ENCODE data around the gene NAXD. TPM values are rescaled to one million over a fixed set of nuclear protein-coding genes. Genes with fewer than 3 reads are reported as not detected.

Gene NAXD
- total and polyA plus RNA-seq, 7 experiments from 2014 or later = 17.2 to 35.4 (median 25.9) TPM

DNA sequence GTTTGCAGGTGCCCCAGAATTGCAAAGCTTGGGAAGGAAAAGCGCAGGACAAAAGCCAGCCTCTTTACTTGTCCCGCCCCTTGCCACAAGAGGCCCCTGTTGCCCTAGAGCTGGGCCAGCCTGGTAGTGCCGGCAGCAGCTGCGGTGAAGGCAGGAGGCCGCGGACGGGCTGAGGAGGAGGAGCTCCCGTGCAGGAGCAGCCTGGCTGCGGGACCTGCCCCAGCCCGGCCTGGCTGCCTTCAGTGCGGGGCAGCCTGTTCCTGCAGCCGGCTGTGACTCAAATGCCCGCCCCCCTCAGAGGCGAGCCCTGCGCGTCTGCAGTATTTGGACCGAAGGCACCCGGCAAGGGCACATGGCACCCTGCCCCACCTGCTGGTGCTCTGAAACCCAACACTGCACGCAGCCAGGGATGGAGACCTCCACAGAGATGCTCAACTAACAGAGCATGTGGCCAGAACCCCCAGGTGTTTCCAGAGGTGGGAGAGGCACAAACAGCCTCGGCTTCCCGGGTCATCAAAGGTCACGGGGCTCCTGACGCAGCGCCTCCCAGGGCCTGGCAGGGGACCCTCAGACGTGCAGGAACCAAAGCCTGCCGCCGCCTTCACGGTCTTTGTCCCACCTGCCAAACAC, 29.7 kb downstream of the NAXD start:
- peak in 8 of 9 donors; percentile 34 to 66 (median 48) for DNase-seq
- CTCF ChIA-PET = interaction anchor here (1.4 to 2.4 kb wide), 2 partner anchors 60 to 173 kb away, joined by 3 to 8 read pairs; no protein-coding TSS in a partner anchor
- peaks cover 0 to 35% (median 6%) of the 10 kb centered on the region in 5 donors for H3K36me3 Mint-ChIP-seq
- ATAC-seq = peak; percentile 95
- Histone ChIP-seq H3K4me1 (ENCODE audit: control insufficient read depth in 2 of 2, insufficient read depth in 2 of 2, low read length in 2 of 2) (no peaks in the 10 kb centered on the region), H3K9me3 (ENCODE audit: control insufficient read depth in 2 of 3, low read length in 3 of 3) (no peaks in the 10 kb centered on the region), H3K27ac (ENCODE audit: low read depth, low read length) (no peak overlapping the region), H3K27me3 (ENCODE audit: control insufficient read depth in 2 of 2, insufficient read depth in 2 of 2, low read length in 2 of 2) (no peaks in the 10 kb centered on the region), H3K36me3 (ENCODE audit: control insufficient read depth in 2 of 3, insufficient read depth in 3 of 3, low read length in 3 of 3) (peaks cover 10 to 82% (median 11%) of the 10 kb centered on the region in 3 experiments), H3K4me3 (ENCODE audit: low read length) (no peak overlapping the region)
- H3K9me3 Mint-ChIP-seq = no peaks in the 10 kb centered on the region
- peaks cover 0 to 6% (median 0%) of the 10 kb centered on the region in 7 donors for H3K4me1 Mint-ChIP-seq
- H3K4me3 Mint-ChIP-seq = no peak overlapping the region
- POLR2A ChIA-PET = interaction anchor here (0.8 to 1.2 kb wide), 3 partner anchors 68 to 171 kb away, joined by 3 to 4 read pairs (median 3); no protein-coding TSS in a partner anchor
- intact Hi-C loops (cut with micrococcal nuclease) = loop anchor here (1.0 to 2.0 kb wide), 2 partner anchors 70 to 174 kb away; no protein-coding TSS in a partner anchor
- peak overlapping the region in 4 of 9 donors; percentile 25 to 65 (median 32) for H3K27ac Mint-ChIP-seq
- H3K27me3 Mint-ChIP-seq = no peaks in the 10 kb centered on the region

DNA sequence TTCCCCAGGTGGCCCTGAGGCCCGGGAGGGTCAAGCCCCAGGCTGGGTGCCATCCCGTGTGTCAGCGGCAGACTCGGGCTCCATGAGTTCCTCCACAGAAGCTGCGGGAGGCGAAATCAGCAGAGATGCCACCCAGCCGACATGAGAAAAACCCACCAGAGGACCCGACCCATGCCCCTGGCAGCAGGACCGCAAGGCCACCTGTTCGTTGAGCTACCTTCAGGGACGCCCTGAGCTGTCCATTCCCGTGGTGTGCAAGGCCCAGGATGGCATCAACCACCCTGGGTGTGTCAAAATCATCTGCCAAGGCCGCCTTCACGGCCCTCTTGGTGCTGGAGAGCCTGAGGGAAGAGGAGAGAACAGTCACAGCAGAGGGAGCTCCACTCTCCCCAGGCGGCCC, 30.4 kb downstream of the NAXD start:
- Mint-ChIP-seq H3K36me3 (peaks cover 0 to 29% (median 6%) of the 10 kb centered on the region in 5 donors), H3K27me3 (no peaks in the 10 kb centered on the region), H3K4me3 (no peak overlapping the region), H3K27ac (peak overlapping the region in 1 of 9 donors; percentile 65), H3K4me1 (peaks cover 0 to 6% (median 0%) of the 10 kb centered on the region in 7 donors), H3K9me3 (no peaks in the 10 kb centered on the region)
- no peaks in the 10 kb centered on the region for H3K27me3 ChIP-seq (ENCODE audit: control insufficient read depth in 2 of 2, insufficient read depth in 2 of 2, low read length in 2 of 2)
- ChIA-PET CTCF (interaction anchor here (2.4 kb wide), 1 partner anchor 173 kb away, joined by 8 read pairs; no protein-coding TSS in a partner anchor), POLR2A (interaction anchor here (1.0 to 1.2 kb wide), 2 partner anchors 69 to 170 kb away, joined by 3 to 4 read pairs; no protein-coding TSS in a partner anchor)
- ATAC-seq (no peak), DNase-seq (no peak)
- intact Hi-C loops (cut with micrococcal nuclease) = loop anchor here (1.0 to 2.0 kb wide), 2 partner anchors 69 to 174 kb away; no protein-coding TSS in a partner anchor
- H3K36me3 ChIP-seq (ENCODE audit: control insufficient read depth in 2 of 3, insufficient read depth in 3 of 3, low read length in 3 of 3) = peaks cover 10 to 82% (median 12%) of the 10 kb centered on the region in 3 experiments
- no peaks in the 10 kb centered on the region for H3K4me1 ChIP-seq (ENCODE audit: control insufficient read depth in 2 of 2, insufficient read depth in 2 of 2, low read length in 2 of 2)
- H3K27ac ChIP-seq (ENCODE audit: low read depth, low read length) = no peak overlapping the region
- H3K9me3 ChIP-seq (ENCODE audit: control insufficient read depth in 2 of 3, low read length in 3 of 3) = no peaks in the 10 kb centered on the region
- H3K4me3 ChIP-seq (ENCODE audit: low read length) = no peak overlapping the region

DNA sequence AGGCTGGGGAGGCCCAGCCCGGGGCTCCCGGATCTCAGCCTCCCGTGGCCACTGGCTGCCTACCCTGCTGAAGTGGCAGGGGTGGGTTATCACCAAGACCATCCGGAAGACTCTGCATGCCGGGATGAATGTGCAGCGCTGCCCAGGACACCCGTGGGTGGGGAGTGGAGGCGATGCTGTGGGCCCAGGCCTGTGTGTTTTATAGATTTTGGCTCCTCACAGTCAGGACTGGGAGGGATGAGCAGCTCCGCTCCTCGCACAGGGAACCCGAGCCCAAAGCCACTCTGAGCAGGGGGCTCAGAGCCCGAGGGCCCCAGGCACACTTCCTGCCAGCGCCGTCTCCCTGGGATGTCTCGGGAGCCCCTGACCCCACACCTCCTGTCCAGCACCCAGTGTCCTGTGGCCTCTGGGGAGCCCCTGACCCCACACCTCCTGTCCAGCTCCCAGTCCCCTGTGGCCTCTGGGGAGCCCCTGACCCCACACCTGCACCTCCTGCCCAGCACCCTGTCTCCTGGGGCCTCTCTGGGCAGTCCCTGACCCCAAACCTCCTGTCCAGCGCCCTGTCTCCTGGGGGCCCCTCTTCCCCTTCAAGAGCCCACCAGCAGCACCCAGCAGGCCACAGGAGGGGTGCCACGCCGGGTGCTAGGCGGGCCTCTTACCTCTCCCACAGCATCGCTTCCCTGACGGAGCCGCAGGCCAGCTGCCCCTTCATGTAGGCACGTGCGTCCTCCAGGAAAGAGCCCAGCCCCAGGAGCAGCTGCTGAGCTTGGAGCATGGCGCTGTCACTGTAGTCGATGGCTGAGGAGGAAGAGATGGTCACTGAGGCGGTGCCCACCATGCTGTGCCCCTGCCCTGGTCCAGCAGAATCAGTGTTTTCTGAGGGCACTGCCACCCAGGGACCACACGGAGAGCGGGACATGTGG, 31.4 kb downstream of the NAXD start:
- no peak for ATAC-seq
- H3K4me1 Mint-ChIP-seq = peaks cover 0 to 8% (median 0%) of the 10 kb centered on the region in 7 donors
- ChIA-PET POLR2A (interaction anchor here (0.8 to 1.2 kb wide), 2 partner anchors 68 to 175 kb away, joined by 4 read pairs; no protein-coding TSS in a partner anchor), CTCF (interaction anchor here (0.6 to 2.4 kb wide), 2 partner anchors 50 to 172 kb away, joined by 3 to 8 read pairs; no protein-coding TSS in a partner anchor)
- H3K9me3 ChIP-seq (ENCODE audit: control insufficient read depth in 2 of 3, low read length in 3 of 3) = no peaks in the 10 kb centered on the region
- DNase-seq = no peak
- H3K36me3 Mint-ChIP-seq = peaks cover 0 to 32% (median 5%) of the 10 kb centered on the region in 5 donors
- no peaks in the 10 kb centered on the region for H3K4me1 ChIP-seq (ENCODE audit: control insufficient read depth in 2 of 2, insufficient read depth in 2 of 2, low read length in 2 of 2)
- no peaks in the 10 kb centered on the region for H3K27me3 ChIP-seq (ENCODE audit: control insufficient read depth in 2 of 2, insufficient read depth in 2 of 2, low read length in 2 of 2)
- H3K4me3 Mint-ChIP-seq = no peak overlapping the region
- no peaks in the 10 kb centered on the region for H3K27me3 Mint-ChIP-seq
- H3K27ac ChIP-seq (ENCODE audit: low read depth, low read length) = no peak overlapping the region
- no peak overlapping the region for H3K27ac Mint-ChIP-seq
- no peaks in the 10 kb centered on the region for H3K9me3 Mint-ChIP-seq
- H3K36me3 ChIP-seq (ENCODE audit: control insufficient read depth in 2 of 3, insufficient read depth in 3 of 3, low read length in 3 of 3) = peaks cover 5 to 82% (median 10%) of the 10 kb centered on the region in 3 experiments
- intact Hi-C loops (cut with micrococcal nuclease) = no loop called here
- H3K4me3 ChIP-seq (ENCODE audit: low read length) = no peak overlapping the region

DNA sequence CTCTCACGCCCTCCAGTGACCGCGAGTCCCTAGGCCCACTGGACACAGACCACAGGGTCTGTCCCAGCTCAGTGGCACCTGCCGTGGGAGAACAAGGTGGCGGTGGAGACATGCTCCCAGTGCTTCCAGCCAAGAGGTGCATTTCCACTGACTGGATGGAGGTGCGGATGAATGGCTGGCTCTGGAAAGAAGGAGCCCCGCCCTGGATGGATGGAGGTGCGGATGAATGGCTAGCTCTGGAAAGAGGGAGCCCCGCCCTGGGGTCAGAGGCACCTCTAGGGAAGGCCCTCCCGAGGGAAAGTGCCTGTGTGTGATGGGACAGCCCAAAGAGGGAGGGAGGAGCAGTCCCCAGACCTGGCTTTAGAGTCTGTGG, 32.0 kb downstream of the NAXD start:
- H3K36me3 ChIP-seq (ENCODE audit: control insufficient read depth in 2 of 3, insufficient read depth in 3 of 3, low read length in 3 of 3) = peaks cover 5 to 84% (median 10%) of the 10 kb centered on the region in 3 experiments
- H3K4me3 ChIP-seq (ENCODE audit: low read length) = no peak overlapping the region
- DNase-seq (no peak), ATAC-seq (no peak)
- peaks cover 0 to 10% (median 0%) of the 10 kb centered on the region in 7 donors for H3K4me1 Mint-ChIP-seq
- H3K9me3 Mint-ChIP-seq = no peaks in the 10 kb centered on the region
- no peak overlapping the region for H3K4me3 Mint-ChIP-seq
- H3K27me3 Mint-ChIP-seq = no peaks in the 10 kb centered on the region
- POLR2A ChIA-PET = no interaction called here
- no peaks in the 10 kb centered on the region for H3K27me3 ChIP-seq (ENCODE audit: control insufficient read depth in 2 of 2, insufficient read depth in 2 of 2, low read length in 2 of 2)
- H3K9me3 ChIP-seq (ENCODE audit: control insufficient read depth in 2 of 3, low read length in 3 of 3) = no peaks in the 10 kb centered on the region
- H3K27ac Mint-ChIP-seq = peak overlapping the region in 1 of 9 donors; percentile 25
- no peaks in the 10 kb centered on the region for H3K4me1 ChIP-seq (ENCODE audit: control insufficient read depth in 2 of 2, insufficient read depth in 2 of 2, low read length in 2 of 2)
- H3K36me3 Mint-ChIP-seq = peaks cover 0 to 32% (median 5%) of the 10 kb centered on the region in 5 donors
- no peak overlapping the region for H3K27ac ChIP-seq (ENCODE audit: low read depth, low read length)
- CTCF ChIA-PET = interaction anchor here (0.6 kb wide), 1 partner anchor 51 kb away, joined by 3 read pairs; no protein-coding TSS in a partner anchor
- intact Hi-C loops (cut with micrococcal nuclease) = no loop called here

DNA sequence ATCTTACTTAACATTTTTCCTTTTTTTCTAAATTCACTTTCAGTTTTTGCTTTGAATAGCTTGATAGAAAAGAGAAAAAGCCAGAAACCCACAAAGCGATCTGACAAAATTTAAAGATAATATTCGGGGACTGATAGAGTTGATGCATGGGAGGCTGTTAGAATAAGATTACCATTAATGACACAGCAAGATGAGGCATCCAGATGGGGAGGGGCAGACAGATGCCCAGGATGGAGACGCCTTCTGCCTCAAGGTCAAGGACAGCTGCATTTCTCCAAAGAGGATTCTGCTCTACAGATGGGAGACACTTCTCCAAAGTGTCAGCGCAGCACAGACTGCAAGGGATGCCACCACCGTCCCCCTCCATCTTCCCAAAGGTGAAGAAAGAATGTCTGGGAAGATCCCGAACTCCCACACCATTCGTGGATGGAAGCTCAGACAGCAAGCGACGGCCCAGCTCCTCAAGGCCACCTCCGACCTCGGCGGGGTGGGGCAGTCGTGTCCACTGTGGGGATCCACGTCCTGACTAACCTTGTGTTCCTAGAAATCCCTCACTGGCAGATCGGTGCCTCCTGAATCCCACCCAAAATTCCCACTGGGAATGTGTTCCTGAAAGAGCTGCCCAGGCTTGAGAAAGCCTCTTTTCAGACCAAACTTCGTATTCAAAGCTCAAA, 32.9 kb downstream of the NAXD start:
- Mint-ChIP-seq H3K9me3 (no peaks in the 10 kb centered on the region), H3K4me3 (no peak overlapping the region), H3K27ac (peak overlapping the region in 2 of 9 donors; percentile 32 to 41), H3K4me1 (peaks cover 0 to 12% (median 0%) of the 10 kb centered on the region in 7 donors), H3K36me3 (peaks cover 0 to 27% (median 5%) of the 10 kb centered on the region in 5 donors), H3K27me3 (no peaks in the 10 kb centered on the region)
- no peaks in the 10 kb centered on the region for H3K4me1 ChIP-seq (ENCODE audit: control insufficient read depth in 2 of 2, insufficient read depth in 2 of 2, low read length in 2 of 2)
- H3K27ac ChIP-seq (ENCODE audit: low read depth, low read length) = no peak overlapping the region
- POLR2A ChIA-PET = no interaction called here
- H3K36me3 ChIP-seq (ENCODE audit: control insufficient read depth in 2 of 3, insufficient read depth in 3 of 3, low read length in 3 of 3) = peaks cover 5 to 82% (median 10%) of the 10 kb centered on the region in 3 experiments
- CTCF ChIA-PET = no interaction called here
- H3K27me3 ChIP-seq (ENCODE audit: control insufficient read depth in 2 of 2, insufficient read depth in 2 of 2, low read length in 2 of 2) = no peaks in the 10 kb centered on the region
- H3K4me3 ChIP-seq (ENCODE audit: low read length) = no peak overlapping the region
- H3K9me3 ChIP-seq (ENCODE audit: control insufficient read depth in 2 of 3, low read length in 3 of 3) = no peaks in the 10 kb centered on the region
- no peak for ATAC-seq
- no peak for DNase-seq
- intact Hi-C loops (cut with micrococcal nuclease) = no loop called here

Data from naive thymus-derived CD4-positive, alpha-beta T cell (primary cell).